ENCODE measurements around the gene GBGT1.

GBGT1 gene

DNA sequence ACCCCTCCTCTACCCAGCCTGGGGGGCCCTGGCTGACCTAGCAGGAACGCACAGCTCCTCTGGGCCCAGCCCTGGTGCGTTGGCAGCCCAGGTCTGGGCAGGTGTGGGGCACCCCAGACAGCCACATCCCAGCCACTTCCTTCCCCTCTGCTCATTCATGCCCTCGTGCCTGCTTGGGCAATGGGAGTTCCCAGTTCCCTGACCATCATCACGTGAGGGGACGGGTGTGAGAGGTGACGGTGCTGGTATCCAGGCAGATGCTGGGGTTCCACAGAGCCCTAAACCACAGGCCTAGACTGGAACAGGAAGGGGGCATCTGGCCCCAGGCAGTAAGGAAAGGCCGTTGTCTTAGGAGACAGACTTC lies 51.1 kb downstream of the GBGT1 start:
- DNase-seq: no peak

- DNase-seq: no peak
These were observed 51.7 kb downstream of the GBGT1 start for GRCh38 chr9:133111808-133112662.

DNA sequence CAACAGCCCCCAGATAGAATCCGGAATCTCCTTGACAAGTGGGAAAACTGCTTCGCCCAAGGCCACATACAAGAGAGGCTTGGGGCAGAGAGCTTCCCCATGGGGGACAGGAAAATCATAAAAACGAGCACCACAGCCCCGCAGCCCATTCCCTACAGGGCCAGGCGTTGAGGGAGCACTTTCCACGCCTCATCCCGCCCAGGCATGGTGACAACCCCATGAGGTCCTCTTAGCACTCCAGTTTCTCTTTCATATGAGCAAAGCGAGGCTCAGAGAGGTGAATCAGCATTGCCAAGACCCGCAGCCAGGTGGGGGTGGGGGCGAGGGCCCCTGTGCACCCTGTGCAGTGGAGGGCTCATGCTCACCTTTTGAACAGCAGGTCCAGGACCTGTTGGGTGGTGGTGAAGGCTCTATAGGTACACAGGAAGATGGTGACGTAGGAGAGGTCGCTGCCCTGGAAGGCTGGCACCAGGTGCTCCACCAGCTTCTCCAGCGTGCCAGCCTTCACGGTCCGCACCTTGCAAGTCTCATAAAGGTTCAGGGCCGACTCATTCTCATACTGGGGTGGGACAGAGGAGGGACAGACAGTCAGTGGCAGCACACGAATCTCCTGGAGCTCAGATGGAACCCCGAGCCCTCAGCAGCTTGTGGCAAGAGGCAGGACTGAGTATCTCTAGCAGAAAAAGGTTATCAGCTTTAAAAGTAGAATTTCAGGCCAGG lies 53.6 kb downstream of the GBGT1 start:
- no peak for DNase-seq

GRCh38 chr9:133108794-133109641 lies 54.7 kb downstream of the GBGT1 start:
- no peak for DNase-seq

DNA sequence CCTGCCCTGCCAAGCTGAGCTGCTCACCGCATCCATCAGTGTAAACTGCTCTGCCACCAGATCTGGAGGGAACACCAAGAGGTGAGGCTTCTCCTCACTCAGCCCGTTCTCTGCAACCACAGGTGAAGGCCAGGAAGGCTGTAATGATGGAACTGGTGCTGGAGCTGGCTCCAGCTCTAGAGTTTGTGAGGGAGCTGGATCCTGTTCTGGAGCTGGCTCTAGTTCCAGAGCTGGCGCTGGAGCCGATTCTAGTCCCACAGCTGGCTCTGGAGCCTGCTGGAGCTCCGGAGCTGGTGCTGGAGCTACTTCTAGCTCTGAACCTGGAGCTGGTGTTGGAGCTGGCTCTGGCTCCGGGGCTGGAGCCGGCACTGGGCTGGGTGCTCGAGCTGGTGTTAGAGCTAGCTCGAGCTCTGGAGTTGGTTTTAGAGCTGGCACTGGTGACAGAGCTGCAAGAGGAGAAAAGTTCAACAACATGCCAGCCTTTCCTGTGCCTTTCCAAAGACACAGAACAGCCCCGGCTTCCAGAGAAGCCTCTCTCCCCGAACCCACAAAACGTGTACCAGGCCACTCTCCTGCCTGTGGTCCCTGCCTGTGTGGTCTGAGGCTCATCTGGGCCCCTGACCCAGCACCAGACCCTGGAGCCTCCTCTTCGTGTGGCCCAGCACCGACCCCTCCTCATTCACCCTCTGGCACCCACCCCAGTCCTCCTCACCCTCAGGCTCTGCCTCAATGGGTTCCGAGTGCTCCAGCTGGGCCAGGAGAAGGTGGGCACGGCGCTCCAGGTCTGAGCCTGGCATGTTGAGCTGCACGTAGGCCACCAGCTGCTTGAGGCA lies 55.5 kb downstream of the GBGT1 start:
- no peak for DNase-seq

DNA sequence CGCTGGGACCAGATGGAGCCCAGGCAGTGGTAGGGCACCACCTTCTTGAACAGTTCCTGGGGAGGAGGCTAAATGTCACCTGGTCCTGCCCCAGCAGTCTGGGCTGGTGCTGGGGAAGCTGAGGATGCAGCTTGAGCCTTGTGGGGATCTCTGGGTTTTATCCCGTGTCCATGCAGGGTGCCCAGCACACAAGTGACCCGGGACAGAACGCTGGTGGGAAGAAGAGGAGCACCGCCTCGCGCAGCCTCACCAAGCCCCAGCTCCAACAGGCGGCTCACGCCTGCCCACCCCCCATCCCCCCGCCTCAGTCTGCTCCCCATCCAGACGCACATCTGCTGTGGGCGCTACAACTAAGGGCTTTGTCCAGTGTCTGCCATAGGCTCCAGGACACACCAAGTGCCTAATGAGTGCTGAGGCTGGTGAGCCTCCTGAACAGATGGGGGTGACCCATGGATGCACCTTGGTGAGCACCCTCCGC lies 56.4 kb downstream of the GBGT1 start:
- DNase-seq: no peak

- DNase-seq: no peak
These were observed 57.0 kb downstream of the GBGT1 start for GRCh38 chr9:133106511-133107244.

- DNase-seq: no peak
These were observed 58.3 kb downstream of the GBGT1 start for GRCh38 chr9:133105461-133105770.

- DNase-seq: no peak
These were observed 58.8 kb downstream of the GBGT1 start for GRCh38 chr9:133104718-133105460.

DNA sequence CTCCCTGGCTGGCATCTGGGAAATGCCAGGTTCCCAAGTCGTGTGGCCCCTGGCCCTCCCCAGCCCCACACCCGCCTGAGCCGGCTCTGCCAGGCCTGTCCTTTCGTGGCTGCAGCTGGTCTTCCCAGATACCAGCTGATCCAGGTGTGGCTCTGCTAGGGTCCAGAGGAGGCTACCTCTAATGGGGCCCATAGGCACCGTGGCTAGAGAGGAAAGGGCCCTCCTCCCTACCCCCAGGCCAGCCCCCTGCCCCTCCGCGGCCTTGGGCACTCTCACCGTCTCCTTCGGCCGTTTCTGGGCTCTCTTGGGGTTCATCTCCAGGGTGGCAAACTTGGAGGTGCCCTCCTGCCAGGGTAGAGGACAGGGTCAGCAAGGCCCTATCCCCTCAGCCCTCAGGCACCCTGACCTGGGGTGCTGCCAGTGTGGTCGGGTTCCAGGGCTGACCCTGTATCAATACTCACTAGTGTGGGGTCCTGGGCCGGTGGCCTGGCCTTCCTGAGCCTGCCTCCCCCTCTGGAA lies 59.7 kb downstream of the GBGT1 start:
- DNase-seq: no peak

- peak; percentile 82 for DNase-seq
These were observed 60.3 kb downstream of the GBGT1 start for GRCh38 chr9:133103183-133103986.
